Endodermal cell (in vitro differentiated cells): Measurements from ENCODE around the gene TSHZ2. TPM values are rescaled to one million over a fixed set of nuclear protein-coding genes. Genes with fewer than 3 reads are reported as not detected.

Experiments used
- DNase-seq: peaks from one replicate; pipeline ENCODE4 v3.0.0-alpha.2; 2017
- H3K27ac ChIP-seq: 2 replicates; pipeline ENCODE4 v1.5.1; 2013; ENCODE audit warnings: mild to moderate bottlenecking, low read depth, low read length, moderate library complexity
- H3K27me3 ChIP-seq: 2 replicates; pipeline ENCODE4 v1.6.1; 2013; ENCODE audit warnings: mild to moderate bottlenecking, low read length, moderate library complexity; ENCODE audit not compliant: insufficient read depth, control insufficient read depth, poor library complexity, severe bottlenecking
- H3K36me3 ChIP-seq: 2 replicates; pipeline ENCODE4 v1.7.0; 2013; ENCODE audit warnings: mild to moderate bottlenecking, low read length, moderate library complexity; ENCODE audit not compliant: control insufficient read depth, insufficient read depth
- H3K4me1 ChIP-seq: one replicate; pipeline ENCODE4 v1.7.0; 2013; ENCODE audit warnings: low read length; ENCODE audit not compliant: control insufficient read depth, insufficient read depth
- H3K4me3 ChIP-seq: 2 replicates; pipeline ENCODE4 v1.5.1; 2013; ENCODE audit warnings: mild to moderate bottlenecking, low read length, moderate library complexity
- H3K9ac ChIP-seq: 2 replicates; pipeline ENCODE4 v1.6.1; 2013; ENCODE audit warnings: mild to moderate bottlenecking, low read length, moderate library complexity; ENCODE audit not compliant: poor library complexity, severe bottlenecking; ENCODE audit errors: extremely low read depth
- H3K9me3 ChIP-seq: 2 replicates; pipeline ENCODE4 v1.6.1; 2013; ENCODE audit warnings: mild to moderate bottlenecking, low read length, moderate library complexity; ENCODE audit not compliant: control insufficient read depth
- H3K27ac Mint-ChIP-seq: 2 replicates; pipeline ENCODE4 v1.8.0; 2020; ENCODE audit warnings: mixed read lengths
- H3K27me3 Mint-ChIP-seq: 2 replicates; pipeline ENCODE4 v1.8.0; 2021; ENCODE audit warnings: mild to moderate bottlenecking, mixed read lengths; ENCODE audit not compliant: insufficient read depth
- H3K36me3 Mint-ChIP-seq: 2 replicates; pipeline ENCODE4 v1.8.0; 2020; ENCODE audit warnings: low read depth, mixed read lengths
- H3K4me1 Mint-ChIP-seq: 2 replicates; pipeline ENCODE4 v1.8.0; 2020; ENCODE audit warnings: mixed read lengths
- H3K4me3 Mint-ChIP-seq: 2 replicates; pipeline ENCODE4 v1.8.0; 2020; ENCODE audit warnings: mild to moderate bottlenecking, moderate library complexity, mixed read lengths
- H3K9me3 Mint-ChIP-seq: 2 replicates; pipeline ENCODE4 v1.8.0; 2020; ENCODE audit warnings: mild to moderate bottlenecking, mixed read lengths
- WGBS, 2 experiments: methylation state at CpG; one replicate each; pipeline versions ENCODE4 v1.1.5 to v1.1.7; 2013; ENCODE audit warnings: missing lambda C conversion rate in 2 of 2, mixed read lengths in 1 of 2; ENCODE audit not compliant: insufficient coverage in 1 of 2, insufficient read length in 1 of 2; 5-methylcytosine and 5-hydroxymethylcytosine counted together
- total RNA-seq, 2 donors: library from RNA; stranded (reverse); fragmentation: NEBNext Ultra II Directional in 1 of 2; extraction: Animal tissue kit (Norgen Biotek cat#: 25700) in 1 of 2; gene quantifications; 2 replicates in 1 of 2; 3 replicates in 1 of 2; pipeline ENCODE4 v1.2.1, GENCODE V29; 2021
- TF ChIP-seq, protein P1 (sequence below): fragments of 200-600 bp; sonication (generic); conservative IDR thresholded peaks from 2 replicates; pipeline ENCODE4 v1.5.0; 2021; ENCODE audit warnings: antibody characterized with exemption, mild to moderate bottlenecking

The TSHZ2 gene
- total RNA-seq, 2 donors from 2014 or later = 0.07 to 0.31 TPM

DNA sequence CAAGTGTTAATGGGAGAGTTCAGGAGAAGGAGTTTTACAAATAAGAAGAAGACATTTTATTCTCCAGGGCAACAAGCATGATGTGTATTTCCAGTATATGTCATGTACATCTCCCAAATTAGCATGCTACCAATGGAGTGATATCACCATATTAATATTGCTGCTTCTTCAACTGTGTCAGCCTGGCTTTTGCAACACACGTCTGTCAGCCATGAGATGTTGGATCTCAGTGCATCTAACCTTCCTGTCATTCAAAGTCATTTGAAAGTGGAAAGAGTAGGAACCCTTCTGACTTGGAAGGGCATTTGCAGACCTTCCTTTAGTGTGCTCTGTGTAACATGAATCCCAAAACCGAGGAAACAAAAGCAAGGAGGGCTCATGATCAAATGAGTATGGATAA, 337.4 kb downstream of the TSHZ2 start:
- TF ChIP-seq, protein P1, sequence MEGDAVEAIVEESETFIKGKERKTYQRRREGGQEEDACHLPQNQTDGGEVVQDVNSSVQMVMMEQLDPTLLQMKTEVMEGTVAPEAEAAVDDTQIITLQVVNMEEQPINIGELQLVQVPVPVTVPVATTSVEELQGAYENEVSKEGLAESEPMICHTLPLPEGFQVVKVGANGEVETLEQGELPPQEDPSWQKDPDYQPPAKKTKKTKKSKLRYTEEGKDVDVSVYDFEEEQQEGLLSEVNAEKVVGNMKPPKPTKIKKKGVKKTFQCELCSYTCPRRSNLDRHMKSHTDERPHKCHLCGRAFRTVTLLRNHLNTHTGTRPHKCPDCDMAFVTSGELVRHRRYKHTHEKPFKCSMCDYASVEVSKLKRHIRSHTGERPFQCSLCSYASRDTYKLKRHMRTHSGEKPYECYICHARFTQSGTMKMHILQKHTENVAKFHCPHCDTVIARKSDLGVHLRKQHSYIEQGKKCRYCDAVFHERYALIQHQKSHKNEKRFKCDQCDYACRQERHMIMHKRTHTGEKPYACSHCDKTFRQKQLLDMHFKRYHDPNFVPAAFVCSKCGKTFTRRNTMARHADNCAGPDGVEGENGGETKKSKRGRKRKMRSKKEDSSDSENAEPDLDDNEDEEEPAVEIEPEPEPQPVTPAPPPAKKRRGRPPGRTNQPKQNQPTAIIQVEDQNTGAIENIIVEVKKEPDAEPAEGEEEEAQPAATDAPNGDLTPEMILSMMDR = no peak
- no peak for DNase-seq
- Mint-ChIP-seq H3K4me1 (no peaks in the 10 kb centered on the region), H3K36me3 (no peaks in the 10 kb centered on the region), H3K27me3 (no peaks in the 10 kb centered on the region), H3K9me3 (no peaks in the 10 kb centered on the region), H3K4me3 (no peak overlapping the region), H3K27ac (no peak overlapping the region)
- H3K9me3 ChIP-seq = no peaks in the 10 kb centered on the region
- no peak overlapping the region for H3K9ac ChIP-seq
- 63 to 84% methylated on average over 1 to 2 of the region's 2 CpGs for WGBS, 2 experiments
- no peak overlapping the region for H3K4me3 ChIP-seq
- H3K36me3 ChIP-seq = no peaks in the 10 kb centered on the region
- H3K4me1 ChIP-seq = no peaks in the 10 kb centered on the region
- no peak overlapping the region for H3K27ac ChIP-seq
- no peaks in the 10 kb centered on the region for H3K27me3 ChIP-seq

DNA sequence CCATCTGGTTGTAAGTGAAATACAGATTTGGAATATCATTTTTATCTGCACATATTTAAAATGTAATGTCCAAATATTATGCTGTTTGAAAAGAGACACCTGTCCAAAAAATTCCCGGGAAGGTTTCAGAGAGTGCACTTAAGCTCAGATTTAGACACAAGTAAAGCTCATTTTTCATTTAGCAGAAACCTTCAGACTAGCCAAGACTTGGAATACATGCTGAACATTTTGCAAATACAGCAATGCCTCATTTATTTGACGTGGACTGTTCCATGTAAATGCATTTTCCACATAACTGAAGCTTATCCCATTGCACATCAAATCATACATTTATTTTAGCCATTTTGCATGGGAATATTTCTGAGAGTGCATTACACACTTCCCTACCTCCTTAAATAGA, 340.8 kb downstream of the TSHZ2 start:
- Histone ChIP-seq H3K4me1 (no peaks in the 10 kb centered on the region), H3K36me3 (no peaks in the 10 kb centered on the region), H3K4me3 (no peak overlapping the region), H3K9ac (no peak overlapping the region), H3K27ac (no peak overlapping the region), H3K27me3 (no peaks in the 10 kb centered on the region), H3K9me3 (no peaks in the 10 kb centered on the region)
- no peak for DNase-seq
- no peaks in the 10 kb centered on the region for H3K27me3 Mint-ChIP-seq
- TF ChIP-seq, protein P1 = no peak
- WGBS, 2 experiments = 87 to 94% methylated on average over 2 of the region's 2 CpGs
- H3K4me1 Mint-ChIP-seq = peaks cover 6% of the 10 kb centered on the region
- H3K9me3 Mint-ChIP-seq = no peaks in the 10 kb centered on the region
- H3K36me3 Mint-ChIP-seq = no peaks in the 10 kb centered on the region
- H3K27ac Mint-ChIP-seq = no peak overlapping the region
- no peak overlapping the region for H3K4me3 Mint-ChIP-seq

DNA sequence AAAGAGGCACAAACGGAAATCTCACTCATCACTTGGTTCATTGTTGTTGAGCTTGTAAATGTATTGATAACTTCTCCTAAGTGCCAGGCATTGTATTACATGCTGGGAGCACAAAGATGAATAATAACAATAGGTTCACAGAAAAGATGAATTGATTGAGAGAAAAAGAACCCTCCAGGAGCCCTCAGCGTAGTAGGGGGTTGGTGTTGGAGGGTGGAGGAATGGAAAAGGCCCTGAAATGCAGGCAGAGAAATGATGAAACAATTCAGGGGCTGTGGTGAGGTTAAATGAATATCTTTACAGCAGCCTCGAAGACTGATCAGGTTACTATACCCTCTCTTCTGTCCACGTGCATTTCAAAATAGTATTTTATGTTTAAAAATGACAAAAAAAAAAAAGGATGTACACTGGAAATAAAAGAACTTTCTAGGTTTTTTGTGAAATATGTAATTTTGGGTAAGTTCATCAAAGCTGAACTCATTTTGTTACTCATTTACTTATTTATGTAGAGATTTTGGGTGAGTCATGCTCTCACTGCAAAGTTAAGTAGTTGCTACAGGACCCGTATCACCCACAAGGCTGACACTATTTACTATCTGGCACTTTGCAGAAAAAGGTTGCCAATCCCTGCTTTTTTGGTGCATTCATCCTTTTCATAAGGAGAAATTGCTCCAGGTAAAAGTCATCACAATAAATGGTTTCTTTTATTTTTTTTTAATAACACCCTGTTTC, 344.2 kb downstream of the TSHZ2 start:
- Mint-ChIP-seq H3K4me3 (no peak overlapping the region), H3K27me3 (no peaks in the 10 kb centered on the region), H3K27ac (no peak overlapping the region), H3K4me1 (peaks cover 6% of the 10 kb centered on the region), H3K36me3 (no peaks in the 10 kb centered on the region), H3K9me3 (peaks cover 2% of the 10 kb centered on the region)
- Histone ChIP-seq H3K9ac (no peak overlapping the region), H3K4me3 (no peak overlapping the region), H3K4me1 (no peaks in the 10 kb centered on the region), H3K9me3 (no peaks in the 10 kb centered on the region), H3K36me3 (no peaks in the 10 kb centered on the region), H3K27ac (no peak overlapping the region), H3K27me3 (no peaks in the 10 kb centered on the region)
- TF ChIP-seq, protein P1 = no peak
- DNase-seq = no peak
- WGBS, 2 experiments = 83 to 92% methylated on average over 2 of the region's 5 CpGs
